Spinal cord (tissue), 10 donors: ENCODE measurements around the gene SERTAD1. TPM values are rescaled to one million over a fixed set of nuclear protein-coding genes. Genes with fewer than 3 reads are reported as not detected.

Source experiments
- DNase-seq, 6 donors: peaks; one replicate each; pipeline versions ENCODE4 v3.0.0 to v3.0.0-alpha.2; 2013 to 2015; ENCODE audit warnings: low spot score in 6 of 6, low read depth in 4 of 6
- H3K27ac ChIP-seq: one replicate; pipeline ENCODE4 v1.5.1; 2013; ENCODE audit warnings: low read depth, low read length, control low read depth
- H3K27me3 ChIP-seq: one replicate; pipeline ENCODE4 v1.6.1; 2013; ENCODE audit warnings: low read length; ENCODE audit not compliant: control insufficient read depth, insufficient read depth
- H3K36me3 ChIP-seq: one replicate; pipeline ENCODE4 v1.6.1; 2013; ENCODE audit warnings: low read length; ENCODE audit not compliant: control insufficient read depth, insufficient read depth
- H3K4me1 ChIP-seq: one replicate; pipeline ENCODE4 v1.6.1; 2013; ENCODE audit warnings: low read length; ENCODE audit not compliant: control insufficient read depth, insufficient read depth
- H3K4me3 ChIP-seq: one replicate; pipeline ENCODE4 v1.5.1; 2013; ENCODE audit warnings: low read depth, low read length, control low read depth
- H3K9me3 ChIP-seq: one replicate; pipeline ENCODE4 v1.6.1; 2013; ENCODE audit warnings: low read length; ENCODE audit not compliant: control insufficient read depth, insufficient read depth
- WGBS: methylation state at CpG from one replicate; pipeline ENCODE4 v1.1.5; 2013; ENCODE audit warnings: missing lambda C conversion rate; ENCODE audit not compliant: insufficient coverage; 5-methylcytosine and 5-hydroxymethylcytosine counted together
- polyA plus RNA-seq, 2 donors: library from polyadenylated mRNA; unstranded; fragments of 120-200 nt; gene quantifications; one replicate each; pipeline ENCODE4 v1.2.1, GENCODE V29; 2013; ENCODE audit not compliant: insufficient read length in 2 of 2
- total RNA-seq, 2 donors: library from RNA; depleted of rRNA in 1 of 2; stranded (reverse); fragments of 120-200 nt in 1 of 2; fragments of >200 nt in 1 of 2; gene quantifications; one replicate each; pipeline versions ENCODE4 v1.2.3 to v1.2.4, GENCODE V29; 2013 to 2014
- donor health status: healthy.

The SERTAD1 gene
- total and polyA plus RNA-seq, 4 donors: 4.9 to 11.4 (median 6.8) TPM

DNA sequence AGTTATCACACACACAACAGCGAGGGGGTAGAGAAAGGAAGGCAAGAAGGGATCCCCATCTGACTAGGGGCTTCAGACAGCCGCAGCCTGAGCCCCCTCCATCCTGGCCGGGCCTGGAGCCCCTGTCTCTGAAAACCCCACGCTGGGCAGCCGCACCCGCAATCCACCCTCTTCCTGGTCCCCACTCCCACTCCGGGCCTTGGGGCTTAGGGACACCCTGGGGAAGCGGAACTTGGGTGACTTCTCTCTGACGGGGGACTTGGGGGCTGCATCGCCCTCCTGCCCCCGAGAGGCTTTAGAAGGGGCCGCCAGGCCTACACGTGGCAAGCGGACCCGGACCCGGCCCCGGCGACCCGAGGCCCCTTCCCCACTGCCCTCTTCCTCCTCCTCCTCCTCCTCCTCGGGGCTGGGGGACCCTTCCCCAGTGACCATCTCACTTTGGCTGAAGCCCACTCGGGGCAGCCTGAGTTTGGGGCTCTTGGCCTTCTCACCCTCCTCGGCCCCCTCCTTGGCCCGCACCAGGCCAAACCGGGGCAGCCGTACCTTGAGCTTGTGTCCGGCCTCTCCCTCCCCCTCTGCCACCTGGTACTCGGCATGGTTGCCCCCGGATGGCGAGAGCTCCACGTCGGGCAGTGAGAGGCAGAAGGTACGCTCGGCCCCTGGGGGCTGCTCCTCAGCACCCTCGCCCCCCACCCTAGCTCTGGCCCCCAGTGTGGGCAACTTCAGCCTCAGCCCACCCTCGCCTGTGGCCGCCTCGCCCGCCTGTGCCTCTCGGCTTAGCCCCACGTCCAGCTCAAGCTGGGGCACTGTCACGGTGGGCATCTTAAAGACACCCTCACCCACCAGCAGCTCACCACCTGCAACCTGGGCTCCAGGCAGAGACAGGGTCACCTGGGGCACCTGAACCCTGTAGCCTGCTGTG is 31.6 kb downstream of the SERTAD1 start:
- Histone ChIP-seq H3K36me3 (peaks cover 25% of the 10 kb centered on the region), H3K27ac (no peak overlapping the region), H3K27me3 (peaks cover 2% of the 10 kb centered on the region), H3K4me1 (peaks cover 6% of the 10 kb centered on the region), H3K4me3 (no peak overlapping the region), H3K9me3 (no peaks in the 10 kb centered on the region)
- WGBS: 86% methylated on average over 32 of the region's 41 CpGs
- DNase-seq: no peak

DNA sequence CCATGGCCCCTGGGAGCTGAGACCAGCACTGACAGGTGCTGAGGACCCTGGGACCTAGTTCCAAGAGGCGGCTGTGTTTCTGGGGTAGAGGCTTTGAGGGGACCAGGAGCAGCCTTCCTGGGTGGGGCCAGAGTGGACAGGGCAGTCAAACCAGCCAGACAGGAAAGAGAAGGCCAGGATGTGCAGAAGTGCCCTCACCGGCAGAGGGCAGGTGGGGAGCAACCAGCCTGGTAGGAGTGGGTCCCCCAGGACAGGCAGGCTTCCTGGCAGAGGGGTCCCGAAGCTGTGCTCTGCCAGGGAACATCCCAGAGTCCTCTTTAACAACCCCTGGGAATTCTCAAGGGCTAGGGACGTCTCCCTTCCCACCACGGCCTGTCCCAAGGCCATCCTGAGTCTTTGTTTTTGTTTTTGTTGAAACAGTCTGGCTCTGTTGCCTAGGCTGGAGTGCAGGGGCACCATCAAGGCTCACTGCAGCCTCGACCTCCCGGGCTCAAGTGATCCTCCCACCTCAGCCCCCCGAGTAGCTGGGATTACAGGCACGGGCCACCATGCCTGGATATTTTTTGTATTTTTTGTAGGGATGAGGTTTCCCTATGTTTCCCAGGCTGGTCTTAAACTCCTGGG is 32.8 kb downstream of the SERTAD1 start:
- 48% methylated on average over 4 of the region's 9 CpGs for whole genome bisulfite sequencing
- peaks cover 2% of the 10 kb centered on the region for H3K27me3 ChIP-seq
- no peak overlapping the region for H3K4me3 ChIP-seq
- no peaks in the 10 kb centered on the region for H3K9me3 ChIP-seq
- H3K4me1 ChIP-seq: no peaks in the 10 kb centered on the region
- H3K27ac ChIP-seq: no peak overlapping the region
- H3K36me3 ChIP-seq: peaks cover 25% of the 10 kb centered on the region
- DNase-seq: no peak

DNA sequence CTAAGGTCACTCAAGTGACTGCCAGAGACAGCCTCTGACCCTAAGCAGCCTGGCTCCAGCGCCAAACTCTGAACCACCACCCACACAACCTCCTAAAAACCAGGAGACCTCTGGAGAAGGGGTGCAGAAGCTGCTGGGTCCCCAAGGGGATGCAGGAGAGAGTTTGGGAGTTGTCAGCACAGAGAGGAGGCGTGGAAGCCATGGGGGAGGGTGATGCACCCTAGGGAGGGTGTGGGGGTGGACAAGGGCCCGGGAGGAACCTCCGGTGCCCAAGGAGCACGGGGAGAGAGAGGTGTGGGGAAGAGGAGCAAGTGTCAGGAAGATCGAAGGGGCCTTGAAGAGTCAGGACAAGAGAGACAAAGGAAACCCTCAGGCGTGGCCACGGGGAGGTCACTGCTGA is 33.7 kb downstream of the SERTAD1 start:
- WGBS: 71% methylated on average over 7 of the region's 8 CpGs
- no peaks in the 10 kb centered on the region for H3K4me1 ChIP-seq
- peaks cover 19% of the 10 kb centered on the region for H3K36me3 ChIP-seq
- no peak for DNase-seq
- no peaks in the 10 kb centered on the region for H3K27me3 ChIP-seq
- no peak overlapping the region for H3K27ac ChIP-seq
- H3K9me3 ChIP-seq: no peaks in the 10 kb centered on the region
- no peak overlapping the region for H3K4me3 ChIP-seq

DNA sequence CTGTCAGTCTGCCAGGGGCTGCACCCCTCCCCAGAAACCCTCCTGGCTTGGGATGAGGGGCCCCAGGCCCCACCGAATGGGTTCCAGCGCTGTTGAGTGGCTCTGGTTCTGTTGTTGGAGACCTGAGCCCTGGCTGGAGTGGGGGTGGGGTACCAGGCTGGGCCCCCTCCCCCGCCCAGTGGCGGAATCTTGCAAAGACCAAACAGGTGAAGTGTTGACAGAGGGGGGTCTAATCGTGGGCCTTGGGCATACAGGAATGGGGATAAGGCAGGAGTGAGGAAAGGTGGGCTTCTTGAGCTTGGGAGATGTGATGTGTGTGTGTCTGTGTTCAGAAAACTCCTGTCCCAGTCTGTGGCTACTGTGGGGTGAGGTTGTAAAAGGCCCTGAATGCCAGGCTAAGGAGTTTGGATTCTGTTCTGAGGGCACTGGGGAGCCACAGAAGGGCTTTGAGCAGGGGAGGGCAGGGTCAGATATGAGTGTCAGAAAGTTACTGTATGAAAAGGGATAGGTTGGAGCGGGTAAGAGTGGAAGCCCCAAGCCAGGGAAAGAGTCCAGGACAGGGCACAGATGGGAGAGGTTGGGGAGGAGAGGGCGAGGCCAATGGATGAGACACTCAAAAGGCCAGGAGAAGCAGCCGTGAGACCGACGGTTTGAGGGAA is 35.6 kb downstream of the SERTAD1 start, which contains the start of gene HIPK4:
HIPK4 (minus strand) TSS at position 98 of the 659 bp plus-strand sequence. CDS start 279 bp downstream, outside the sequence.
- Histone ChIP-seq H3K9me3 (no peaks in the 10 kb centered on the region), H3K27me3 (no peaks in the 10 kb centered on the region), H3K4me3 (no peak within 1 kb of the TSS), H3K4me1 (no peaks in the 10 kb centered on the region), H3K36me3 (peaks cover 13% of the 10 kb centered on the region), H3K27ac (no peak within 1 kb of the TSS)
- no peak for DNase-seq
- 83% methylated on average over 10 of the region's 10 CpGs for WGBS

DNA sequence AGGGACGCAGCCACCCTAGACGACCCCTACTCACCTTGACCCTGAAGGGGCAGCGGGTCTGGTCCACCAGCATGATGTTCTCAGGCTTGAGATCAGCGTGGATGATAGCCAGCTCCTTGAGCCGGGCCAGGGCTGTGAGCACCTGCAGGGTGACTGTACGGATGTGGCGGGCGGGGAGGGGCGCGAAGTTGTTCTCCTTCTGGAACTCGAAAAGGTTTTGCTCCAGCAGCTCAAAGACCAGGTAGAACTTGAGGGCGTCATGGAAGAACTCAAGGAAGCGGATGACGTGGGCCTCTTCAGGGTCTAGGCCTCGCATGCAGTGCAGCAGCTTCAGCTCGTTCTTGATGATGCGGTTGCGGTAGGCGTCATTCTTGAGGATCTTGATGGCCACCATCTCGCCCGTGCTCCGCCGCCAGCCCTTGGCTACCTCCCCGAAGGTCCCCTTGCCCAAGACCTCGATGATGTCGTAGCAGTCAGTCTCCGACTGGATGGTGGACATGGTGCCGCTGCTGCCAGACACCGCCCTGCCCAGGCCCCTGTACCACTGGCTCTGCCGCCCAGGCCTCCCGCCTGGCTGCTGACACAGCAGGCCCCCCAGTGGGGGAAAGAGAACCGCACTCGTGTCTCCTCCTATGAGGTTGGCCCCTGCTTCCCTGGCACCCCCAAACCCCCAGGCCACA is 36.2 kb downstream of the SERTAD1 start:
- no peak overlapping the region for H3K4me3 ChIP-seq
- WGBS: 94% methylated on average over 31 of the region's 33 CpGs
- DNase-seq: no peak
- H3K9me3 ChIP-seq: no peaks in the 10 kb centered on the region
- peaks cover 13% of the 10 kb centered on the region for H3K36me3 ChIP-seq
- no peaks in the 10 kb centered on the region for H3K4me1 ChIP-seq
- H3K27ac ChIP-seq: no peak overlapping the region
- H3K27me3 ChIP-seq: no peaks in the 10 kb centered on the region

DNA sequence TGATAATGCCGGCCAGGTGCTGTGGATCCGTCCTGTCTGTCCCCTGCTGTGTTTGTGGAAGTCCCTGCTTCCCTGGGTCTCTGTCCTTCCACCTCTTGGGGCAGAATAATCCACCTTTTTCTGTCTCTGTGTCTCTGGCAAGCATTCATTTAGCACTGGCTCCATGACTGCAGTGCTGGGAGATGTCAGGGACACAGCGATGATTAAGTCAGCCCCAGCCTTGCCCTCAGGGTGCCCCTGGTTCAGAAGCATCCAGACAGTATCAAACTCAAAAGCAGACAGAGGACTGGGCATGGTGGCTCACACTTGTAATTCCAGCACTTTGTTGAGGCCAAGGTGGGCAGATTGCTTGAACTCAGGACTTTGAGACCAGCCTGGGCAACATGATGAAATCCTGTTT is 37.3 kb downstream of the SERTAD1 start:
- no peak for DNase-seq
- WGBS: 68% methylated on average over 3 of the region's 3 CpGs
- no peak overlapping the region for H3K27ac ChIP-seq

DNA sequence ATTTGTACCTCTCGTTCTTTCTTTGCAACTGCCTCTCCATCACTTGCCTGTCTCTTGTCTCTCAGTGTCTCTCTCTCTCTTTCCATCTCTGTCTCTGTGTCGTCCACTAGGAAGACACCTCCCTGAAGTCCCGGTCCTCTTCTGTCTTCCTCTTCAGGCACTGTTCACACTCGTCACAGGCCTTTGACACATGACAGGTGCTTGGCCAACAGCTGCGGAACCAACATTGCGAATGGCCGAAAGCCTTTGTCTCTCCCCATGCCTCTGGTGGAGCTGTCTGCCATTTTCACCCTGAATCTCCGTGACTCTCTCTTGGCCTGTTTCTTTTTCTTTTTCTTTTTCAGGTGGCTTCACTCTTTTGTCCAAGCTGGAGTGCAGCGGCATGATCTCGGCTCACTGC is 38.6 kb downstream of the SERTAD1 start:
- DNase-seq: no peak
- H3K9me3 ChIP-seq: no peaks in the 10 kb centered on the region
- H3K4me1 ChIP-seq: no peaks in the 10 kb centered on the region
- no peaks in the 10 kb centered on the region for H3K27me3 ChIP-seq
- WGBS: 81% methylated on average over 8 of the region's 10 CpGs
- peaks cover 9% of the 10 kb centered on the region for H3K36me3 ChIP-seq
- no peak overlapping the region for H3K4me3 ChIP-seq
- H3K27ac ChIP-seq: no peak overlapping the region

More for the DNA sequence above, 37.3 kb downstream of the SERTAD1 start:
- no peaks in the 10 kb centered on the region for H3K9me3 ChIP-seq
- H3K4me1 ChIP-seq: no peaks in the 10 kb centered on the region
- peaks cover 9% of the 10 kb centered on the region for H3K36me3 ChIP-seq
- no peaks in the 10 kb centered on the region for H3K27me3 ChIP-seq
- H3K4me3 ChIP-seq: no peak overlapping the region

DNA sequence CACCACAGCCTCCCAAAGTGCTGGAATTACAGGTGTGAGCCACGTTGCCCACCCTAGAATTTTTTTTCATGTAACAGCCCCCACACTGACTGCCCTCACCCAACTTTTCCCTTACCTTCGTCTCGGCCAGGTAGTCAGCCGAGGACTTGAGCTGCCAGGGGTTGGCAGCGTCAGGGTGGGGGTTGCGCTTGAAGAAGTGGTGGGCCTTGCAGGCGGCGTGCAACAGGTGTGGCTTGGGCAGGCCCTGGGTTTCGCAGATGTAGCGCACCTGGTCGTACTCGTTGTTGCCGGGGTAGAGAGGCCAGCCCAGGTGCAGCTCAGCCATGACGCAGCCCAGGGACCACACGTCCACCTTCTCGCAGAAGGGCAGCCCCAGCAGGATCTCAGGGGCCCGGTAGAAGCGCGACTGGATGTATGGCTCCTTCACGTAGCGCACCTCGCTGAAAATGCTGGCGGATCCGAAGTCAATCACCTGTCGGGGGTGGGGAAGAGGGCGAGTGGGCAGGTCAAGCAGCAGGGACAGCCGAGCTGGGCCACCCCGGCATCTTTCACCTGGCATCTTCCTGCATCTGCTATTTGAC is 42.0 kb downstream of the SERTAD1 start:
- no peaks in the 10 kb centered on the region for H3K4me1 ChIP-seq
- 85% methylated on average over 25 of the region's 28 CpGs for WGBS

DNA sequence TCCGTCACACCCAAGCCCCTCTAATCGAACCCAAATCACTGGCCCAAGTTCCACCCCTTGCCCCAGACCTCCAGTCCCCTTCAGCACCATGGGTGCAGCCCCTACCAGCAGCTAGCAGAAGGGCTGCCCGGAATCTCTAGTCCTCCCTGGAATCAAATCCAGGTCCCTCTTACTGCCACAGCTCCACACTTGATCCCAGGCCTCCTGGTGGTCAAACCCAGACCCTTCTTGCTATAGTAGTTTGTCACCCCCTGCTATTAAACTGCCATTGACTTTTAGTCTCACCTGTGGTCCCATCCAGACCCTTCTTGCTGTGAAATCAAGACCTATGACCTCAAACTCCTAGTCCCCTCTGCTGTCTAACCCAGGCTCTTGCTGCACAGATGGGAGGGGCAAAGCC is 44.5 kb downstream of the SERTAD1 start:
- no peak overlapping the region for H3K4me3 ChIP-seq
- no peak for DNase-seq
- H3K4me1 ChIP-seq: no peaks in the 10 kb centered on the region
- no peaks in the 10 kb centered on the region for H3K27me3 ChIP-seq
- H3K9me3 ChIP-seq: no peaks in the 10 kb centered on the region
- H3K36me3 ChIP-seq: peaks cover 53% of the 10 kb centered on the region
- 89% methylated on average over 3 of the region's 3 CpGs for WGBS
- no peak overlapping the region for H3K27ac ChIP-seq

More for the DNA sequence above, 42.0 kb downstream of the SERTAD1 start:
- Histone ChIP-seq H3K4me3 (no peak overlapping the region), H3K9me3 (no peaks in the 10 kb centered on the region), H3K27ac (no peak overlapping the region), H3K27me3 (no peaks in the 10 kb centered on the region), H3K36me3 (peaks cover 29% of the 10 kb centered on the region)
- DNase-seq: no peak
